ENCODE data around the gene RRAS. TPM values are rescaled to one million over a fixed set of nuclear protein-coding genes. Genes with fewer than 3 reads are reported as not detected.
A peak's percentile ranks its signal among the peaks of the same experiment; 100 is the strongest.
"Not testable (repeated sequence)": the region's sequence is repeated elsewhere in the genome, so short reads cannot be mapped to it uniquely, and the experiment has no call there.

The RRAS gene
- total RNA-seq, 1 experiment from 2014 or later, result 26.7 TPM

GRCh38 chr19:49633273-49633672 lies 6.7 kb downstream of the RRAS start:
- not testable (repeated sequence) for DNase-seq (ENCODE audit: low read depth)

DNA sequence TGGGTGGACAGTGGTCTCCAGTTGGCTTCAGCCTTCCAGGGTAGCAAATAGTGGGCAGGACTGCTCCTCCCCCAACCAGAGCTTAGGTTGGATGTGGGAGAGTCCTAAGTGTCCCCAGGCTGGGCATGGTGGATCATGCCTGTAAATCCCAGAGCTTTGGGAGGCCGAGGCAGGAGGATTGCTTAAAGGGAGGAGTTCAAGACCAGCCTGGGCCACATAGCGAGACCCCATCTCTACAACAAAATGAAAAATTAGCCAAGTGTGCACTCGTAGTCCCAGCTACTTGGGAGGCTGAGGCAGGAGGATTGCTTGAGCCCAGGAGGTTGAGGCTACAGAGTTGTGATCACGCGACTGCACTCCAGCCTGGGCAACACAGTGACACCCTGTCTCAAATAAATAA lies 7.4 kb downstream of the RRAS start:
- no peak for DNase-seq (ENCODE audit: low read depth)

DNA sequence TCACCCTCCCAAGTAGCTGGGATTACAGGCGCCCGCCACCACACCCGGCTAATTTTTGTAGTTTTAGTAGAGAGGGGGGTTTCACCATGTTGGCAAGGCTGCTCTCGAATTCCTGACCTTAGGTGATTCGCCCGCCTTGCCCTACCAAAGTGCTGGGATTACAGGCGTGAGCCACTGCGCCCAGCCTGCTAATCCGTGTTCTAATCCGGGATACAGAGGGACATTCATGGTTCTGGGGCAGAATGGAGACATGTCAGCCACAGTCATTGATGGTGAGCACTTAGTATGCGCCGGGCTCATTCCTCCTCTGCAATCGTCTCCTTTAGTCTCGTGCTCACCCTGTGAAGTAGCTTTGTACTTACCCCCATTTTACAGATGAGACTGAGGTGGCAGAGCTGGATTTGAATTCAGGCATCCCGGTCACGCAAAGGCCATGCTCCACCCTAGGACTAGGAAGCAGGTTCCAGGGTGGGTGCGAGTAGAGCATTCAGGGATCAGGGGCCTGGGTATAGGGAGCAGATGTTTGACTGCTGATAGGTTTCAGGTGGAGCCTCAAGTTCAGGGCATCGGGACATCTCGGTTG lies 8.2 kb downstream of the RRAS start:
- DNase-seq (ENCODE audit: low read depth), result no peak

DNA sequence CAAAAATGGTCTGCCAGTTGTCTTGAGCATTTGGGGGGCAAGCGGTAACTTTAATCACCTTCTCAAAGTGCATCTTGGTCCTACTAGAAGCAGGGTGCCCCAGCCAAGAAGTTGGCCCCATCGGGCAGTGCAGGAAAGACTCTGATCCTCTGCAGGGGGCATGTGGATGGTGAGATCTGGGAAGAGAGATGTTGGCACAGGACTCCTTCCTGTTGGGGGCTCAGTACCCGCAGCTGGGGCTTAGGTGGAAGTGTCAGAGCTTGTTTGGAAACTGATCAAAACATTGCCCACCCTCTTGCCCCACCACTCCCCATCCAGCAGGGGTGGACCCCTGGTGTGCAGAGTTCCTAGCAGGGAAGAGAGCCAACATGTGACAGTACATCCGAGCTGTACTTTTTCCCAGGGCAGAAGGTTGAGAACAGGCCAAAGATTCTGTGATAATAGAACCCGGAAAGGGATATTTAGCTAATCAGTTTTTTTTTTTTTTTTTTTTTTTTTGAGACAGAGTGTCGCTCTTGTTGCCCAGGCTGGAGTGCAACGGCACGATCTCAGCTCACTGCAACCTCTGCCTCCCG lies 8.8 kb downstream of the RRAS start:
- DNase-seq (ENCODE audit: low read depth), result no peak

DNA sequence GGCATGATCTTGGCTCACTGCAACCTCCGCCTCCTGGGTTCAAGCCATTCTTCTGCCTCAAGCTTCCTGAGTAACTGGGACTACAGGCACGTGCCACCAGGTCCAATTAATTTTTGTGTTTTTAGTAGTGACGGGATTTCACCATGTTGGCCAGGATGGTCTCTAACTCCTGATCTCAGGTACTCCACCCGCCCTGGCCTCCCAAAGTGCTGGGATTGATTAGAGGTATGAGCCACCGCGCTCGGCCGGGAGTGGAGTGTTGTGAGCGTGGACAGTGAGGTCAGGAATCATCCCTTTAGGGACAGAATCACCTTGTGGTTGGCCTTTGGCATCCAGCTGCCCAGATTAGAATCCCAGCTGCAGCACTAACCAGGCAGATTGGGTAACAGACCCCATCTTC lies 10.3 kb downstream of the RRAS start:
- no peak for DNase-seq (ENCODE audit: low read depth)

GRCh38 chr19:49626226-49626625 lies 13.7 kb downstream of the RRAS start:
- DNase-seq (ENCODE audit: low read depth), result no peak

GRCh38 chr19:49624967-49625910 lies 14.7 kb downstream of the RRAS start:
- no peak for DNase-seq (ENCODE audit: low read depth)

DNA sequence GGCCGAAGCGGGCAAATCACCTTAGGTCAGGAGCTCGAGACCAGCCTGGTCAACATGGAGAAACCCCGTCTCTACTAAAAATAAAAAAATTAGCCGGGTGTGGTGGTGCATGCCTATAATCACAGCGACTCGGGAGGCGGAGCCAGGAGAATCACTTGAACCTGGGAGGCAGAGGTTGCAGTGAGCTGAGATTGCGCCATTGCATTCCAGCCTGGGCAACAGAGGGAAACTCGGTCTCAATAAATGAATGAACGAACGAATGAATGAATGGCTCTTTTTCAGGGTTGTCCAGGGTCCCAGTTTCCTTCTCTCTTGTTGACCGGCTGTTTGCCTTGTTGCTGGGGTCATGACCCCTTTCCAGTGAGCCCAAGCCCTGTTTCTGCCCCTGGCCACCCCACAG lies 22.1 kb downstream of the RRAS start:
- not testable (repeated sequence) for DNase-seq (ENCODE audit: low read depth)

DNA sequence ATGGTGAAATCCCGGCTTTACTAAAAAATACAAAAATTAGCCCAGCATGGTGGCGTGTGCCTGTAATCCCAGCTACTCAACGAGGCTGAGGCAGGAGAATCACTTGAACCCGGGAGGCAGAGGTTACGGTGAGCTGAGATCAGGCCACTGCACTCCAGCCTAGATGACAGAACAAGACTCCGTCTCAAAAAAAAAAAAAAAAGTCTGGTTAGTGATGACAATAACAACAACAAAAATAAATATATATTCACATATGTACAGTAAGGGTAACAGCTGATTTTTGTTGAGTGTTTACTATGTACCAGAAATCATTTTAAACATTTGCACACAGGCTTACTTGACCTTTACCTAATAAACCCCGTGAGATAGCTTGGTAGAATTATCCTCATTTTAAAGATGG lies 23.0 kb downstream of the RRAS start:
- no peak for DNase-seq (ENCODE audit: low read depth)

DNA sequence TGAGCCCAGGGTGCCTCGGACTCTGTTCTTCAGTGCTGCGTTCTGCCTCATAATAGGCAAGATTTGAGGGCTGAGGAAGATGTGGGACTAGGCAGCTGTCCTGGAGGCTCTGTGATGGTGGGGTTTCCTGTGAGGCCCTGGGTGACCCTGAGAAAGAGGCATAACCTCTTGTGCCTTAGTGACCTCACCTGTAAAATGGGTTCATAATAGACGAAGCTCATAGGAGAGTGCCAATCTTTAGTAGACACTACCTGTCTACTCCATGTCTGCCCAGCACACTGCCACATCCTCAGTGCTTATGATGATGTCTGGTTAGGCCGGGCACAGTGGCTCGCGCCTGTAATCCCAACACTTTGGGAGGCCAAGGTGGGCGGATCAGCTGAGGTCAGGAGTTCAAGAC lies 23.4 kb downstream of the RRAS start:
- no peak for DNase-seq (ENCODE audit: low read depth)

DNA sequence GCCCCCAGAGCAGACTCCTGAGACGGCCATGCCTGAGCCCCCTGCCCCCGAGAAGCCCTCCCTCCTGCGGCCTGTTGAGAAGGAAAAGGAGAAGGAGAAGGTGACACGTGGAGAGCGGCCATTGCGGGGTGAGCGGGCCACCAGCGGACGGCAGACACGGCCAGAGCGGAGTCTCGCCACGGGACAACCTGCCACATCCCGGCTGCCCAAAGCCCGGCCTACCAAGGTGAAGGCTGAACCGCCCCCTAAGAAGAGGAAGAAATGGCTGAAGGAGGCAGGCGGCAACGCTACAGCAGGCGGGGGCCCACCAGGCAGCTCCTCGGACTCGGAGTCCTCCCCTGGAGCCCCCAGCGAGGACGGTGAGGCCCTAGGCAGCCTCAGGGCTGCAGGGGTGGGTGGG lies 24.1 kb downstream of the RRAS start:
- no peak for DNase-seq (ENCODE audit: low read depth)

DNA sequence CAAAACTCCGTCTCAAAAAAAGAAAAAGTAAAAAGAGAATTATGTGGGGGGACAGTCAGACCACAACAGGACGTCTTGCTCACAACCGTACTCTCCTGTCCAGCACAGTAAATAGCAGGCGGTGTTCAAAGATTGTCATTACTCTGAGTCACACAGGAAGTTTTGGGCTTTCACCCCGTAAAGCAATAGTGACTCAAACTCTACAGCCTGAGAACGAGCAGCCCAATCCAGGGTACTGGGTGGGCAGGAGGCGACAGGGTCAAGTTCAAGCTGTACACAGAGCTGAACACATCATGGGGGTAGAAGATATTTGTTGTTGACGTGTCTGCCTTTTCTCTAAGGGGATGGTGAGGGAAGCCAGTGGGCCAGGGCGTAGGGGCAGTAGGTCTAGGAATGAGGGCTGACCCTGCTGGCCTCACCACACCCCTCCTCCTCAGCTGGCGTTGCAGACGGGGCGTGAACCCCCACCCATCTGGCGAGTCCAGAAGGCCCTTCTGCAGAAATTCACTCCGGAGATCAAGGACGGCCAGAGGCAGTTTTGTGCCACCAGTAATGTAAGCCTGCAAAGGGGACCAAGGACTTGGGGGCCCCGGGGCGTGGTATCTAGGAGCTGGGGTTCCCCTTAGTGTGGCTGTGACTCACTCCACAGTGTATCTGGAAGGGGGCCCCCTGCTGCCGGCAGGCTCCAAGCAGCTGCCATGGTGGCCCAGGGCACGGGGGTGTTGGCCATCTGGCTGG lies 25.7 kb downstream of the RRAS start:
- DNase-seq (ENCODE audit: low read depth), result peak; percentile 98

DNA sequence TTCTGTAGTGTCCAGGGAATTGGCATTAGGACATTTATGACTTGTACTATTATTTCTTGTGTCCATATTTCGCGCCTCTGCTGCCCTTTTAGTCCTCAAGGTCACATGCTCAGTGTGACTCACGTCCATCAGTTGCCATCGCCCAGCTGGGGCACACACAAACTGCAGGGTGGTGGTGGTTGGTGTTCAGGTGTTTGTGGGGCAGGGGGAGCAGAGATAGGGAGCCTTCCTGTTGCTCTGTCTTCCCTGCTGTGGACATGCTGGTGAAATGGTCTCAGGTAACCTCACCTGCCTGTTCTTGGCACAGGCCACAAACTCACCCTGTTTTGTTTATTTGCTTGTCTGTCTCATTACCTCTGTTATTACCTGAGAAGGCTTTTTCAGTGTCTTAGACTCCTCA lies 26.6 kb downstream of the RRAS start:
- peak; percentile 68 for DNase-seq (ENCODE audit: low read depth)

DNA sequence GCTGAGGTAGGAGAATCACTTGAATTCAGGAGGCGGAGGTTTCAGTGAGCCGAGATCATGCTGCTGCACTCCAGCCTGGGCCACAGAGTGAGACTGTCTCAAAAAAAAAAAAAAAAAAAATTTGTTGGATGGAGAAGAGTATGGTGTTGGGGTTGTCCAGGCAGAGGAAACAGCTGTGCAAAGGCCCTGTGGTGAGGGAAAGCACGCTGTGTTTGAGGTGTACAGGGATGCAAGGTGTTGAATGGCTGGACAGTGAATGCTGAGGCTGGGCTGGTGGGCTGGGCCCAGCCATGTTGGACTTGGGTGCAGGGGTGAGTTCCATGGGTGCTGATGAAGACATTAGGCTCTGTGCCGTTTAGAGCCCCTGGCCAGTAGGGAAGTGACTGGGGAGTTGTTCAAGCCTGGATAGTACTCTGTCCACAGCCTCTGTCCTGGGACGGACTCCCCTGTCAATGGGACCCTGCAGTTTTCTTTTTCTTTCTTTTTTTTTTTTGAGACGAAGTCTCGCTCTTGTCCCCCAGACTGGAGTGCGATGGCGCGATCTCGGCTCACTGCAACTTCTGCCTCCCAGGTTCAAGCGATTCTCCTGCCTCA lies 30.3 kb downstream of the RRAS start:
- DNase-seq (ENCODE audit: low read depth), result no peak

GRCh38 chr19:49605605-49606004 lies 34.3 kb downstream of the RRAS start:
- no peak for DNase-seq (ENCODE audit: low read depth)

- DNase-seq (ENCODE audit: low read depth), result no peak
Measured at GRCh38 chr19:49602806-49603205, 37.1 kb downstream of the RRAS start.

GRCh38 chr19:49601482-49602038 lies 38.4 kb downstream of the RRAS start:
- no peak for DNase-seq (ENCODE audit: low read depth)

- no peak for DNase-seq (ENCODE audit: low read depth)
Measured at GRCh38 chr19:49599378-49600295, 40.3 kb downstream of the RRAS start.

GRCh38 chr19:49597703-49597974 lies 42.3 kb downstream of the RRAS start:
- no peak for DNase-seq (ENCODE audit: low read depth)
